ENCODE measurements around the gene RALY. TPM values are rescaled to one million over a fixed set of nuclear protein-coding genes. Genes with fewer than 3 reads are reported as not detected.

RALY gene
- total RNA-seq, 1 donor from 2014 or later = 147 TPM

- peaks cover 31% of the 10 kb centered on the region for H3K4me1 Mint-ChIP-seq (ENCODE audit: low read depth)
- H3K27ac Mint-ChIP-seq = no peak overlapping the region
- H3K4me3 Mint-ChIP-seq = no peak overlapping the region
- H3K36me3 Mint-ChIP-seq (ENCODE audit: low read depth) = peaks cover 4% of the 10 kb centered on the region
- H3K9me3 Mint-ChIP-seq = no peaks in the 10 kb centered on the region
- no peak for DNase-seq (ENCODE audit: low spot score)
- intact Hi-C loops (cut with micrococcal nuclease) = no loop called here
- H3K27me3 Mint-ChIP-seq (ENCODE audit: insufficient read depth) = no peaks in the 10 kb centered on the region
Measured at GRCh38 chr20:34066476-34067090, 72.9 kb downstream of the RALY start.

GRCh38 chr20:34068001-34068400, 74.3 kb downstream of the RALY start:
- peak overlapping the region; percentile 19 for H3K27ac Mint-ChIP-seq
- no peak for DNase-seq (ENCODE audit: low spot score)
- peaks cover 23% of the 10 kb centered on the region for H3K4me1 Mint-ChIP-seq (ENCODE audit: low read depth)
- H3K27me3 Mint-ChIP-seq (ENCODE audit: insufficient read depth) = no peaks in the 10 kb centered on the region
- no peak overlapping the region for H3K4me3 Mint-ChIP-seq
- no peaks in the 10 kb centered on the region for H3K9me3 Mint-ChIP-seq
- intact Hi-C loops (cut with micrococcal nuclease) = no loop called here
- peaks cover 8% of the 10 kb centered on the region for H3K36me3 Mint-ChIP-seq (ENCODE audit: low read depth)

DNA sequence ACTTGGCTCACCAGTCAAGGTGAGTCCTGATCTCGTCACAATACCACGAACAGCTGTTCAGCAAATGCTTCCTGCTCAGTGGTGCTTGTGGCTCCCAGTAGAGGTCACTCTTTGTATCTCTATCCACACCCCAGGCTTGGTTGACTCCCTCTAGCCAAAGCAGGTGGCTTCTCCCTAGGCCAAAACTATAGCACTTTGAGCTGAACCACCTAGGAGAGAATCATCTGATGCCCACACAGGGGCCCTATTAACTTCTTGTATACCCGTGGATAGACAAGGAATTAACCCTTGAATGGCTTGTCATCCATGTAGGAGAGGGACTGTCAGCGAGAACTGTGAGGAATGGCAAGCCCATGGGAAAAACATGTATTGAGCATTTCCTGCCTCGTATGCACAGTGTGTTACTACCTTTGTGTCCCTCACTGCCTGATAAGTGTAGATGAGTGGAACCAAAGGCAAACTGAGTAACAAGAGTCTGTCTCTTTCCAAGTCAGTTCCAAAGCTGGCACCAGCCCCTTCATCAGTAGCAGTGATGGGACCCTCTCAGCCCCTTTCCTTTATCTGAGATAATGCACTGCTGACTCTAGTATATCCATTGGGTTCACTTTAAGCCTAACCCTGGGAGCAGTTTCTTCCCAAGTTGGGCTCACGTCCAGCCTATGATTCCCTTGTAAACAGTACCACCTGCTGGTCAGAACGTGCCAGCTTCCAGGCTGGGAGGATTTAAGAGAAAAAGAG, 75.8 kb downstream of the RALY start:
- H3K4me3 Mint-ChIP-seq = no peak overlapping the region
- intact Hi-C loops (cut with micrococcal nuclease) = loop anchor here (1.0 kb wide), 5 partner anchors 32 to 154 kb away; no protein-coding TSS in a partner anchor
- peak; percentile 25 for DNase-seq (ENCODE audit: low spot score)
- peaks cover 35% of the 10 kb centered on the region for H3K4me1 Mint-ChIP-seq (ENCODE audit: low read depth)
- H3K9me3 Mint-ChIP-seq = no peaks in the 10 kb centered on the region
- no peaks in the 10 kb centered on the region for H3K27me3 Mint-ChIP-seq (ENCODE audit: insufficient read depth)
- H3K36me3 Mint-ChIP-seq (ENCODE audit: low read depth) = peaks cover 8% of the 10 kb centered on the region
- H3K27ac Mint-ChIP-seq = no peak overlapping the region

GRCh38 chr20:34070079-34070439, 76.3 kb downstream of the RALY start:
- DNase-seq (ENCODE audit: low spot score) = no peak
- H3K36me3 Mint-ChIP-seq (ENCODE audit: low read depth) = peaks cover 8% of the 10 kb centered on the region
- intact Hi-C loops (cut with micrococcal nuclease) = loop anchor here (1.0 kb wide), 3 partner anchors 123 to 155 kb away; no protein-coding TSS in a partner anchor
- H3K27ac Mint-ChIP-seq = no peak overlapping the region
- H3K27me3 Mint-ChIP-seq (ENCODE audit: insufficient read depth) = no peaks in the 10 kb centered on the region
- H3K4me3 Mint-ChIP-seq = no peak overlapping the region
- H3K4me1 Mint-ChIP-seq (ENCODE audit: low read depth) = peaks cover 35% of the 10 kb centered on the region
- H3K9me3 Mint-ChIP-seq = no peaks in the 10 kb centered on the region

GRCh38 chr20:34070859-34071258, 77.1 kb downstream of the RALY start:
- peaks cover 5% of the 10 kb centered on the region for H3K36me3 Mint-ChIP-seq (ENCODE audit: low read depth)
- H3K27ac Mint-ChIP-seq = peak overlapping the region; percentile 29
- H3K4me3 Mint-ChIP-seq = no peak overlapping the region
- H3K27me3 Mint-ChIP-seq (ENCODE audit: insufficient read depth) = no peaks in the 10 kb centered on the region
- intact Hi-C loops (cut with micrococcal nuclease) = loop anchor here (1.0 kb wide), 3 partner anchors 124 to 156 kb away; no protein-coding TSS in a partner anchor
- peaks cover 35% of the 10 kb centered on the region for H3K4me1 Mint-ChIP-seq (ENCODE audit: low read depth)
- DNase-seq (ENCODE audit: low spot score) = no peak
- H3K9me3 Mint-ChIP-seq = no peaks in the 10 kb centered on the region

DNA sequence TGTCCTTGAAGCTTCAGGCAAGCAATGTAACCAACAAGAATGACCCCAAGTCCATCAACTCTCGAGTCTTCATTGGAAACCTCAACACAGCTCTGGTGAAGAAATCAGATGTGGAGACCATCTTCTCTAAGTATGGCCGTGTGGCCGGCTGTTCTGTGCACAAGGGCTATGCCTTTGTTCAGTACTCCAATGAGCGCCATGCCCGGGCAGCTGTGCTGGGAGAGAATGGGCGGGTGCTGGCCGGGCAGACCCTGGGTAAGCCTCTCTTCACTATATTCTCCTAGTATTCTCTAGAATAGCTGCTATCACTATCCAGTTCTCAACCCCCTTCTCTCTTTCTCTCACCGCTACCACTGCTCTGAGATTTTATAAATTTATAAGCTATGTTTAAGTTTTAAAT, 78.4 kb downstream of the RALY start:
- intact Hi-C loops (cut with micrococcal nuclease) = no loop called here

GRCh38 chr20:34072778-34073177, 79.1 kb downstream of the RALY start:
- no peaks in the 10 kb centered on the region for H3K9me3 Mint-ChIP-seq
- DNase-seq (ENCODE audit: low spot score) = no peak
- intact Hi-C loops (cut with micrococcal nuclease) = no loop called here

More for the DNA sequence above, 78.4 kb downstream of the RALY start:
- no peak overlapping the region for H3K4me3 Mint-ChIP-seq
- H3K36me3 Mint-ChIP-seq (ENCODE audit: low read depth) = peaks cover 12% of the 10 kb centered on the region
- no peaks in the 10 kb centered on the region for H3K27me3 Mint-ChIP-seq (ENCODE audit: insufficient read depth)
- DNase-seq (ENCODE audit: low spot score) = no peak
- peaks cover 35% of the 10 kb centered on the region for H3K4me1 Mint-ChIP-seq (ENCODE audit: low read depth)
- no peak overlapping the region for H3K27ac Mint-ChIP-seq
- no peaks in the 10 kb centered on the region for H3K9me3 Mint-ChIP-seq

GRCh38 chr20:34074101-34074760, 80.5 kb downstream of the RALY start:
- H3K27me3 Mint-ChIP-seq (ENCODE audit: insufficient read depth) = no peaks in the 10 kb centered on the region
- peaks cover 15% of the 10 kb centered on the region for H3K36me3 Mint-ChIP-seq (ENCODE audit: low read depth)
- peak overlapping the region; percentile 48 for H3K27ac Mint-ChIP-seq
- no peak for DNase-seq (ENCODE audit: low spot score)
- no peaks in the 10 kb centered on the region for H3K9me3 Mint-ChIP-seq
- H3K4me3 Mint-ChIP-seq = no peak overlapping the region
- H3K4me1 Mint-ChIP-seq (ENCODE audit: low read depth) = peaks cover 19% of the 10 kb centered on the region
- intact Hi-C loops (cut with micrococcal nuclease) = loop anchor here (1.0 kb wide), 1 partner anchor 81 kb away; the partner anchor contains the start of gene RALY

More at GRCh38 chr20:34072778-34073177, 79.1 kb downstream of the RALY start:
- Mint-ChIP-seq H3K4me1 (ENCODE audit: low read depth) (peaks cover 34% of the 10 kb centered on the region), H3K27ac (peak overlapping the region; percentile 25), H3K27me3 (ENCODE audit: insufficient read depth) (no peaks in the 10 kb centered on the region), H3K4me3 (no peak overlapping the region), H3K36me3 (ENCODE audit: low read depth) (peaks cover 13% of the 10 kb centered on the region)

DNA sequence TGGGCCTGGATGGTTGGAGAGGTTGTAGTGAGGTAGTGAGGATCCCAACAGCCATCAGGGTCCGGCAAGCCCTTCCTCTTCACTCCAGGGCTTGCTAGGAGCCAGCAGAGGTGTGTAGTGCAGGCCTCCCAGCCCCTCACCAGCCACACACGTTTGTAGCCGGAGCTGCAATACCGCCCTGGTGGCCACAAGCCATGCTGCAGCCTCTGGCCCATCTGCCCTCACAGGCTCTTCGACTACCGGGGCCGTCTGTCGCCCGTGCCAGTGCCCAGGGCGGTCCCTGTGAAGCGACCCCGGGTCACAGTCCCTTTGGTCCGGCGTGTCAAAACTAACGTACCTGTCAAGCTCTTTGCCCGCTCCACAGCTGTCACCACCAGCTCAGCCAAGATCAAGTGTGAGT, 81.9 kb downstream of the RALY start:
- peaks cover 18% of the 10 kb centered on the region for H3K4me1 Mint-ChIP-seq (ENCODE audit: low read depth)
- DNase-seq (ENCODE audit: low spot score) = no peak
- no peak overlapping the region for H3K27ac Mint-ChIP-seq
- intact Hi-C loops (cut with micrococcal nuclease) = no loop called here
- no peaks in the 10 kb centered on the region for H3K27me3 Mint-ChIP-seq (ENCODE audit: insufficient read depth)
- H3K4me3 Mint-ChIP-seq = no peak overlapping the region
- H3K9me3 Mint-ChIP-seq = no peaks in the 10 kb centered on the region
- peaks cover 20% of the 10 kb centered on the region for H3K36me3 Mint-ChIP-seq (ENCODE audit: low read depth)

GRCh38 chr20:34076952-34077351, 83.2 kb downstream of the RALY start:
- H3K27ac Mint-ChIP-seq = no peak overlapping the region
- H3K36me3 Mint-ChIP-seq (ENCODE audit: low read depth) = peaks cover 27% of the 10 kb centered on the region
- intact Hi-C loops (cut with micrococcal nuclease) = no loop called here
- H3K4me1 Mint-ChIP-seq (ENCODE audit: low read depth) = peaks cover 18% of the 10 kb centered on the region
- H3K9me3 Mint-ChIP-seq = no peaks in the 10 kb centered on the region
- DNase-seq (ENCODE audit: low spot score) = no peak
- H3K4me3 Mint-ChIP-seq = no peak overlapping the region
- no peaks in the 10 kb centered on the region for H3K27me3 Mint-ChIP-seq (ENCODE audit: insufficient read depth)

- H3K4me3 Mint-ChIP-seq = no peak overlapping the region
- no peaks in the 10 kb centered on the region for H3K9me3 Mint-ChIP-seq
- H3K36me3 Mint-ChIP-seq (ENCODE audit: low read depth) = peaks cover 27% of the 10 kb centered on the region
- H3K27ac Mint-ChIP-seq = no peak overlapping the region
- intact Hi-C loops (cut with micrococcal nuclease) = no loop called here
- no peak for DNase-seq (ENCODE audit: low spot score)
- peaks cover 10% of the 10 kb centered on the region for H3K4me1 Mint-ChIP-seq (ENCODE audit: low read depth)
- no peaks in the 10 kb centered on the region for H3K27me3 Mint-ChIP-seq (ENCODE audit: insufficient read depth)
Measured at GRCh38 chr20:34078540-34078939, 84.8 kb downstream of the RALY start.

GRCh38 chr20:34079818-34080217, 86.1 kb downstream of the RALY start:
- no peak overlapping the region for H3K4me3 Mint-ChIP-seq
- no peaks in the 10 kb centered on the region for H3K9me3 Mint-ChIP-seq
- peaks cover 9% of the 10 kb centered on the region for H3K4me1 Mint-ChIP-seq (ENCODE audit: low read depth)
- no peak overlapping the region for H3K27ac Mint-ChIP-seq
- DNase-seq (ENCODE audit: low spot score) = no peak
- peaks cover 36% of the 10 kb centered on the region for H3K36me3 Mint-ChIP-seq (ENCODE audit: low read depth)
- H3K27me3 Mint-ChIP-seq (ENCODE audit: insufficient read depth) = no peaks in the 10 kb centered on the region
- intact Hi-C loops (cut with micrococcal nuclease) = no loop called here
